Lower leg skin (tissue), 4 donors: ENCODE data around the gene GNB1. TPM values are rescaled to one million over a fixed set of nuclear protein-coding genes. Genes with fewer than 3 reads are reported as not detected.

Experiments used
- DNase-seq, 2 donors: peaks; one replicate each; pipeline ENCODE4 v3.0.0-alpha.2; 2019; ENCODE audit warnings: low spot score in 2 of 2
- H3K4me3 ChIP-seq: fragments of 200-600 bp; sonication (generic); 2 replicates; pipeline ENCODE4 v1.5.1; 2017; ENCODE audit warnings: mild to moderate bottlenecking, low read depth; ENCODE audit not compliant: poor library complexity, severe bottlenecking
- POLR2A ChIP-seq, 2 donors: fragments of 450-650 bp; IDR thresholded peaks; one replicate each; pipeline ENCODE4 v1.6.1; 2016 to 2017; ENCODE audit warnings: antibody characterized with exemption in 2 of 2, mild to moderate bottlenecking in 1 of 2, moderate library complexity in 1 of 2
- WGBS, 2 donors: methylation state at CpG; one replicate each; pipeline ENCODE4 v1.1.5; 2018; 5-methylcytosine and 5-hydroxymethylcytosine counted together
- intact Hi-C: fragments of 100-400 bp; cut with DNase I; formaldehyde crosslinking; loops from one replicate; pipeline ENCODE4 v1.15.0; 2023; ENCODE audit warnings: low total_unique reads
- total RNA-seq, 4 donors: library from RNA; depleted of rRNA; stranded (reverse); fragments of >200 nt; gene quantifications; one replicate each; pipeline ENCODE4 v1.1.0, GENCODE V29; 2016
- TF ChIP-seq, protein P1 (sequence below), 3 donors: fragments of 450-650 bp; IDR thresholded peaks; one replicate each; pipeline ENCODE4 v1.5.1; 2016; ENCODE audit warnings: antibody characterized with exemption in 3 of 3, mild to moderate bottlenecking in 3 of 3, moderate library complexity in 2 of 3

The GNB1 gene
- total RNA-seq, 4 donors from 2014 or later: 103 to 141 (median 123) TPM

DNA sequence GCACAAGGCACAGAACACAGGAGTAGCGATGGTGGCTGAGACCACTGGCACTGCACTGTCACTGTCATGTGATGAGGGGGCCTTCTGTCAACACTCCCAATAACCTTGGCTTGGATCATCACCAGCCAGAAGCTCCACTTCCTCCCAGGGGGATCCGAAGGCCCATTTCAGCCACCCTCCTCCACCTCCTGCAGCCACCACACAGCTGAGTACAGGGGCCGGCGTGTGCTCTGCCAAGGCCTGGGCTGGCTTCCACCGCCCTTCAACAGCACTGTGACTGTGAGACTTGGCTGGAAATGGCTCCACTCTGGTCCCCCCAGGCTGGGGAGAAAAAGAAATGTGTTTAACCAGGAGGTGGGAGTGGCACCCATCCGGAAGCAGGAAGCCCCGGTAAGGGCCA is 102.8 kb downstream of the GNB1 start:
- TF ChIP-seq, protein P1, sequence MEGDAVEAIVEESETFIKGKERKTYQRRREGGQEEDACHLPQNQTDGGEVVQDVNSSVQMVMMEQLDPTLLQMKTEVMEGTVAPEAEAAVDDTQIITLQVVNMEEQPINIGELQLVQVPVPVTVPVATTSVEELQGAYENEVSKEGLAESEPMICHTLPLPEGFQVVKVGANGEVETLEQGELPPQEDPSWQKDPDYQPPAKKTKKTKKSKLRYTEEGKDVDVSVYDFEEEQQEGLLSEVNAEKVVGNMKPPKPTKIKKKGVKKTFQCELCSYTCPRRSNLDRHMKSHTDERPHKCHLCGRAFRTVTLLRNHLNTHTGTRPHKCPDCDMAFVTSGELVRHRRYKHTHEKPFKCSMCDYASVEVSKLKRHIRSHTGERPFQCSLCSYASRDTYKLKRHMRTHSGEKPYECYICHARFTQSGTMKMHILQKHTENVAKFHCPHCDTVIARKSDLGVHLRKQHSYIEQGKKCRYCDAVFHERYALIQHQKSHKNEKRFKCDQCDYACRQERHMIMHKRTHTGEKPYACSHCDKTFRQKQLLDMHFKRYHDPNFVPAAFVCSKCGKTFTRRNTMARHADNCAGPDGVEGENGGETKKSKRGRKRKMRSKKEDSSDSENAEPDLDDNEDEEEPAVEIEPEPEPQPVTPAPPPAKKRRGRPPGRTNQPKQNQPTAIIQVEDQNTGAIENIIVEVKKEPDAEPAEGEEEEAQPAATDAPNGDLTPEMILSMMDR (IDR thresholded peaks at IDR 0.05): no peak
- no peak for TF ChIP-seq POLR2A (IDR thresholded peaks at IDR 0.05)
- intact Hi-C loops: loop anchor here (10.0 kb wide), 1 partner anchor 107 kb away; the partner anchor contains the start of gene GNB1
- DNase-seq: no peak
- 66 to 71% methylated on average over 7 of the region's 7 CpGs for WGBS, 2 donors
- H3K4me3 ChIP-seq: no peak overlapping the region

DNA sequence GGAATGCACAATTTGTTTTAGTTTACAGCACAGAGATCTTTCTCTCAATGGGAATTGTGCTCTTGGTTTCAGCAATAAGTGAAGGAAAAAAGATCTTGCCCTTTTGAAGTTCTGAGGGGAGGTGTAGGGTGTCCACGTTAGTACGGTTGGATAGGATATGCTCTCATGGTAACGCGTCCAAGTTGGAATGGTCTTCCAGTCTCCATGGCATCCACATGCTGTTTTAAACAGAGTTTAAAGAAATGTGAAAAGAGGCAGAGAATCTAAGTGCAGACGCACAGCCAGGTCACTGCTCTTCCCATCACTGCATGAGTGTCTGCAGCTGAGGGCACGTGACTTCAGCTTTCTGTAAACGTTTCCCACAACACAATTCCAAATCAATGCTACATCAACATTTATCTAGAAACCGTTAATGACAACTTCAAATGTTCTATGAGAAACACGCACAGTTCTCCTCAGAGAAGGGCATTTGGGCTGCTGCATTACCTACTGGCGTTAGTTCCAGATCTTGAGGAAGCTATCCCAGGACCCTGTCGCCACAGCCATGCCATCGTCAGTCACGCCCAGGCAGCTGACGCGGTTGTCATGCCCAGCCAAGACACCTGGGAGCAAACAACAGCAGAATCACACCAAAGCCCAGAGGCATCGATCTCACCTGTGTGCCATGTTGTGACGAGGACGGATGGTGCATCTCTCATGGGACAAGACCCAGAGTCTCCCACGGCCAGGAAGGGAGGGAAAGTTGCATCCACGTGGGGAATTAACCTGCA is 103.9 kb downstream of the GNB1 start:
- WGBS, 2 donors: 76 to 83% methylated on average over 20 of the region's 20 CpGs
- H3K4me3 ChIP-seq: no peak overlapping the region
- TF ChIP-seq, protein P1 (IDR thresholded peaks at IDR 0.05): no peak
- no peak for TF ChIP-seq POLR2A (IDR thresholded peaks at IDR 0.05)
- intact Hi-C loops: loop anchor here (10.0 kb wide), 1 partner anchor 108 kb away; the partner anchor contains the start of gene GNB1
- no peak for DNase-seq

DNA sequence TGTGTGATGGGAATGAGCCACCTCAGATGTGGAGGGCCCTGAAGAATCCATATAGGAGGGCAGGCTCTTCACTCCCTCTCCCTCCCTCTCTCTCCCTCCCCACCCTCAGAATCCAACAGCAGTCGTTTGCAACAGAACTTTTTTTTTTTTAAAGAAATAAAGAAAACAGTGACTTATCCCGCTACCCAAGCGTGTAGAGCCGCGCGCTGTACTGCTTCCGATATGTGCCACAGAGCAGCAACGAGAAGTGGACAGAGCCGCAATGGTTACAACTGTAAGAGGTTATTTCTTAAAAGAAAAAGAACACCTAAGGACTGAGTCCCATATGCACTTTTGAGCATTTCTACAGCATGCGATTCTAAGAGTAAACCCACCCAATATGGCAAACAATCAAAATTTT is 105.2 kb downstream of the GNB1 start:
- no peak overlapping the region for H3K4me3 ChIP-seq
- DNase-seq: no peak
- TF ChIP-seq, protein P1 (IDR thresholded peaks at IDR 0.05): no peak
- TF ChIP-seq POLR2A (IDR thresholded peaks at IDR 0.05): no peak
- 88 to 91% methylated on average over 10 of the region's 10 CpGs for WGBS, 2 donors
- intact Hi-C loops: loop anchor here (10.0 kb wide), 1 partner anchor 109 kb away; the partner anchor contains the start of gene GNB1

DNA sequence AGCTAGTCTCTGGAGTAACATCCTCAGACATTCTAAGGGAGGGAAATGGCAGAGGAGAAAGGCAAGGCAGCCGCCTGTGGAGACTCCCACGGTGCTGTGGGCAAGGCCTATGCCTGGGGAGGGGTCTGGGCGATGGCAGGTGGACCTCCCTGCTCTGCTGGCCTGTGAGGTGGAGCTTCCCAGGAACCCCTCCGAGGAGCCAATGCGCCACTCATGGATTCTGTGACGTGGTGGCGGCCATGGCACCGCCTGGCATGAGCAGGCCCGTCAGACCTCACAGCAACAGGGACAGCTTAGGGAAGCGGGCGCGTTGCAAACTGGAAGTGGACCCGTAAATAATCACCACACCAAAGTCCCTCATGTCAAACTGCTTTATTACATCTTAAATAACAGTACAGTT is 106.0 kb downstream of the GNB1 start:
- no peak overlapping the region for H3K4me3 ChIP-seq
- WGBS, 2 donors: 90 to 91% methylated on average over 12 to 13 of the region's 13 CpGs
- intact Hi-C loops: loop anchor here (10.0 kb wide), 1 partner anchor 110 kb away; the partner anchor contains the start of gene GNB1
- TF ChIP-seq POLR2A (IDR thresholded peaks at IDR 0.05): no peak
- TF ChIP-seq, protein P1 (IDR thresholded peaks at IDR 0.05): no peak
- no peak for DNase-seq

DNA sequence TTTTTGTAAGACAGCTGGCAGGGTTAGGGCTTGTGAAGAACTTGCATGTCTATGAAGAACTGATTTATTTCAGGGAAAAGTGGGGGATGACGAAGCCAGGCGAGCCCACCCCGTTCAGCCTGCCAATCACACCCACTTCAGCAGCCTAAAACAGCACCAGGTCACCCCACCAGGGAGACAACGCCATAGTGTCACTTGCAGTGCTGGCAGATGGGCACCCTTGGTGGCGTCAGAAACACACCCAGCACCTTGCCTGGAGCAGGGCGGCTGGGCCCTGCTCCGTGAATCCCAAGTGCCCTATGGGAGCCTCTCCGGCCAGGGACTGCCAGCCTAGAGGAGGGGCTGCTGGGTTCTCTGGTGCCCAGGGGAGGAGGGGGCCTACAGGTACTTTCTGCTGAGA is 107.6 kb downstream of the GNB1 start:
- intact Hi-C loops: loop anchor here (10.0 kb wide), 1 partner anchor 111 kb away; the partner anchor contains the start of gene GNB1
- TF ChIP-seq POLR2A (IDR thresholded peaks at IDR 0.05): no peak
- TF ChIP-seq, protein P1 (IDR thresholded peaks at IDR 0.05): no peak
- H3K4me3 ChIP-seq: no peak overlapping the region
- DNase-seq: no peak
- 52 to 67% methylated on average over 3 to 8 of the region's 8 CpGs for WGBS, 2 donors
